ENCODE data around the gene XPNPEP2. TPM values are rescaled to one million over a fixed set of nuclear protein-coding genes. Genes with fewer than 3 reads are reported as not detected.

XPNPEP2 gene

GRCh38 chrX:129813662-129814368 is 75.0 kb downstream of the XPNPEP2 start:
- H2BK5ac ChIP-seq (ENCODE audit: low read depth, low read length, poor library complexity, severe bottlenecking) = no peak overlapping the region
- no peak overlapping the region for H4K91ac ChIP-seq (ENCODE audit: low read length)
- peaks cover 0 to 6% of the 10 kb centered on the region in 2 experiments for H3K27me3 ChIP-seq (ENCODE audit: control insufficient read depth in 1 of 2, insufficient read depth in 1 of 2, low read length in 2 of 2)
- H2AK5ac ChIP-seq (ENCODE audit: low read length, severe bottlenecking) = no peak overlapping the region
- no peak overlapping the region for H3K4me2 ChIP-seq (ENCODE audit: low read length, poor library complexity, severe bottlenecking)
- H3K9ac ChIP-seq (ENCODE audit: low read length) = no peak overlapping the region
- no peaks in the 10 kb centered on the region for H3K4me1 ChIP-seq (ENCODE audit: control insufficient read depth, insufficient read depth, low read depth, low read length)
- DNase-seq = no peak
- H2AFZ ChIP-seq (ENCODE audit: low read depth, low read length) = no peak overlapping the region
- no peaks in the 10 kb centered on the region for H3K9me3 ChIP-seq (ENCODE audit: control insufficient read depth, low read length)
- no peak overlapping the region for H3K4me3 ChIP-seq (ENCODE audit: insufficient read depth in 1 of 2, low read depth in 1 of 2, low read length in 2 of 2)
- H3K27ac ChIP-seq (ENCODE audit: low read length, poor library complexity, severe bottlenecking) = no peak overlapping the region
- WGBS = 96% methylated on average over 4 of the region's 6 CpGs
- H4K8ac ChIP-seq (ENCODE audit: low read length) = no peak overlapping the region
- no peak overlapping the region for H2BK12ac ChIP-seq (ENCODE audit: low read length in 2 of 2)
- peaks cover 4% of the 10 kb centered on the region for H3K79me1 ChIP-seq (replicated peaks; ENCODE audit: low read length, poor library complexity, severe bottlenecking)
- no peak overlapping the region for H3K14ac ChIP-seq (ENCODE audit: low read length in 2 of 2)
- no peak overlapping the region for H3K4ac ChIP-seq (ENCODE audit: low read depth in 1 of 2, low read length in 2 of 2)
- H3K36me3 ChIP-seq (ENCODE audit: control insufficient read depth in 1 of 2, insufficient read depth in 2 of 2, low read depth in 1 of 2, low read length in 2 of 2) = peaks cover 17 to 55% of the 10 kb centered on the region in 2 experiments
- no peak overlapping the region for H2BK120ac ChIP-seq (ENCODE audit: low read depth, low read length)
- H3K23ac ChIP-seq (ENCODE audit: low read length in 2 of 2) = no peak overlapping the region
- no peak overlapping the region for H3K18ac ChIP-seq (ENCODE audit: low read depth in 1 of 2, low read length in 2 of 2)
- no peak overlapping the region for H2BK15ac ChIP-seq (ENCODE audit: low read depth, poor library complexity, severe bottlenecking)

GRCh38 chrX:129818123-129818522 is 79.3 kb downstream of the XPNPEP2 start:
- H4K8ac ChIP-seq (ENCODE audit: low read length) = no peak overlapping the region
- no peaks in the 10 kb centered on the region for H3K9me3 ChIP-seq (ENCODE audit: control insufficient read depth, low read length)
- no peak overlapping the region for H3K18ac ChIP-seq (ENCODE audit: low read depth in 1 of 2, low read length in 2 of 2)
- H3K27me3 ChIP-seq (ENCODE audit: control insufficient read depth in 1 of 2, insufficient read depth in 1 of 2, low read length in 2 of 2) = peaks cover 0 to 6% of the 10 kb centered on the region in 2 experiments
- no peak overlapping the region for H2AFZ ChIP-seq (ENCODE audit: low read depth, low read length)
- peak; percentile 18 for DNase-seq
- H3K23ac ChIP-seq (ENCODE audit: low read length in 2 of 2) = no peak overlapping the region
- no peak overlapping the region for H2BK15ac ChIP-seq (ENCODE audit: low read depth, poor library complexity, severe bottlenecking)
- H3K4ac ChIP-seq (ENCODE audit: low read depth in 1 of 2, low read length in 2 of 2) = no peak overlapping the region
- H2BK120ac ChIP-seq (ENCODE audit: low read depth, low read length) = no peak overlapping the region
- no peak overlapping the region for H4K91ac ChIP-seq (ENCODE audit: low read length)
- no peak overlapping the region for H3K27ac ChIP-seq (ENCODE audit: low read length, poor library complexity, severe bottlenecking)
- no peak overlapping the region for H3K4me2 ChIP-seq (ENCODE audit: low read length, poor library complexity, severe bottlenecking)
- 100% methylated on average over 1 of the region's 2 CpGs for WGBS
- H3K4me1 ChIP-seq (ENCODE audit: control insufficient read depth, insufficient read depth, low read depth, low read length) = no peaks in the 10 kb centered on the region
- H3K14ac ChIP-seq (ENCODE audit: low read length in 2 of 2) = no peak overlapping the region
- H3K4me3 ChIP-seq (ENCODE audit: insufficient read depth in 1 of 2, low read depth in 1 of 2, low read length in 2 of 2) = no peak overlapping the region
- no peak overlapping the region for H2AK5ac ChIP-seq (ENCODE audit: low read length, severe bottlenecking)
- no peak overlapping the region for H2BK12ac ChIP-seq (ENCODE audit: low read length in 2 of 2)
- no peak overlapping the region for H3K9ac ChIP-seq (ENCODE audit: low read length)
- peaks cover 6% of the 10 kb centered on the region for H3K79me1 ChIP-seq (replicated peaks; ENCODE audit: low read length, poor library complexity, severe bottlenecking)
- no peak overlapping the region for H2BK5ac ChIP-seq (ENCODE audit: low read depth, low read length, poor library complexity, severe bottlenecking)
- H3K36me3 ChIP-seq (ENCODE audit: control insufficient read depth in 1 of 2, insufficient read depth in 2 of 2, low read depth in 1 of 2, low read length in 2 of 2) = peaks cover 7 to 29% of the 10 kb centered on the region in 2 experiments

Small RNAs within 50 kb of the gene (small RNA-seq; reads per million reads assigned to genes)
- gene RF00017 (ENCODE audit: low read depth) = not detected
